GM12891 (cell line): Measurements from ENCODE around the gene GGACT.

Source experiments
- DNase-seq: peaks from one replicate; pipeline ENCODE4 v3.0.0; 2011; ENCODE audit warnings: low spot score; ENCODE audit not compliant: insufficient read length
- FAIRE-seq: peaks from 2 replicates; lab custom pipeline; 2011; peaks lifted over from hg19 to GRCh38; lab: Jason Lieb, UNC
- PAX5 ChIP-seq: IDR thresholded peaks from 2 replicates; pipeline ENCODE4 v1.6.1; 2011; ENCODE audit warnings: low read length, moderate library complexity, mild to moderate bottlenecking; ENCODE audit not compliant: insufficient read depth, severe bottlenecking
- POLR2A ChIP-seq: IDR thresholded peaks from 2 replicates; pipeline ENCODE4 v1.6.1; 2011; ENCODE audit warnings: low read depth, low read length, control low read depth
- POLR2AphosphoS5 ChIP-seq: IDR thresholded peaks from 2 replicates; pipeline ENCODE4 v1.6.1; 2011; ENCODE audit warnings: low read depth, low read length, control low read depth
- POU2F2 ChIP-seq: IDR thresholded peaks from 2 replicates; pipeline ENCODE4 v1.6.1; 2011; ENCODE audit warnings: low read depth, mild to moderate bottlenecking, control low read depth, low read length, moderate library complexity
- SPI1 ChIP-seq: IDR thresholded peaks from 2 replicates; pipeline ENCODE4 v1.6.1; 2011; ENCODE audit warnings: low read depth, low read length, control low read depth
- TAF1 ChIP-seq: IDR thresholded peaks from 2 replicates; pipeline ENCODE4 v1.6.1; 2011; ENCODE audit warnings: low read depth, low read length, control low read depth

GGACT gene

GRCh38 chr13:100561158-100561499 is 27.5 kb downstream of the GGACT start:
- TF ChIP-seq POU2F2 (no peak), TAF1 (no peak), SPI1 (no peak), PAX5 (no peak), POLR2AphosphoS5 (no peak), POLR2A (no peak)
- DNase-seq (no peak), FAIRE-seq (no peak)

DNA sequence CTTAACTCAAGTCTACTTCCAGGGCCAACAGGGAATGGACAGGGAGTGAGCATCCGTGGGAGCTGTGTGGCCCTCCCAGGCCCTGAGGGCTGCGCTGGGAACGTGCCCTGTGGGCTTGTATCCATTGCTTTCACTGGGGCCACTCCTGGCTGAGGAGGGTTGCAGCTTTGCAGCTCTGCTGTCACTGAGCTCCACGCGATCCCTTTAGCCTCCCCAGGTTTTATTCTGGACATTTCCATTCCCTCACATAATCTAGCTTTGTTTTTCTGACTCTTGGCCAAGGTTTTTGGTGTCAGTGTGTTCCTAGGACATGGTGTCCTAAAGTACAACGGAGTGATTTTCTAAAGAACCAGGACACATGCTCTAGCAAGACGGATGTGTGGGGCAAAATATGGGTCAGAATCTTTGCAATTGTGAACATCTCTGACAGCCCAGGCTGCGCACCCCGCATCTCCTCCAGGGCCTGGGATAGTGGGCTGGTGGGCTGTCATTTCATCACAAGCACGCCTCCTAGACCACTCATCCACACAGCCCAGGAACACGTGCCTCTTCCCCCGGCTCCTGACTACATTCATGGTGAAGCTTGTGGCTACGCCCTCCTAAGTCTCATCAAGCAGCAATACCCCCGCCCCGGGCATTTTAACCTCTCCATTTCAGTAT is 28.0 kb downstream of the GGACT start:
- no peak for FAIRE-seq
- no peak for DNase-seq
- TF ChIP-seq POLR2A (no peak), SPI1 (no peak), POU2F2 (no peak), TAF1 (no peak), POLR2AphosphoS5 (no peak), PAX5 (no peak)

DNA sequence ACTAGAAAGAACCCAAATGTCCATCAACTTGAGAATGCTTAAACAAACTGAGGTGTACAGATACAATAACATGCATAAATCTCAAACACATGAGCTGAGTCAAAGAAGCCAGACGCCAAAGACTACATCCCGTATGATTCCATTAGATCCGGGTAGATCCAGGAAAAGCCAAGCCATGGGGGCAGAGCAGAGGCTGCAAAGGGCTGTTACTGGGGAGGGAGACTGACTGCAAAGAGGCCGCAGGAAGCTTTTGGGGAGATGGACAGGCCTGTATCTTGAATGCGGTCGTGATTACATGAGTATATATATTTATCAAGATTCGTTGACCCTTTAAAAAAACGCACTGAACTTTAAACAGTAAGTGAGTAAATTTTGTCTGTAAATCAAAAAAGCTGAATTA is 28.7 kb downstream of the GGACT start:
- TF ChIP-seq POLR2AphosphoS5 (no peak), TAF1 (no peak), POLR2A (no peak), PAX5 (no peak), POU2F2 (no peak), SPI1 (no peak)
- FAIRE-seq, result no peak
- no peak for DNase-seq

DNA sequence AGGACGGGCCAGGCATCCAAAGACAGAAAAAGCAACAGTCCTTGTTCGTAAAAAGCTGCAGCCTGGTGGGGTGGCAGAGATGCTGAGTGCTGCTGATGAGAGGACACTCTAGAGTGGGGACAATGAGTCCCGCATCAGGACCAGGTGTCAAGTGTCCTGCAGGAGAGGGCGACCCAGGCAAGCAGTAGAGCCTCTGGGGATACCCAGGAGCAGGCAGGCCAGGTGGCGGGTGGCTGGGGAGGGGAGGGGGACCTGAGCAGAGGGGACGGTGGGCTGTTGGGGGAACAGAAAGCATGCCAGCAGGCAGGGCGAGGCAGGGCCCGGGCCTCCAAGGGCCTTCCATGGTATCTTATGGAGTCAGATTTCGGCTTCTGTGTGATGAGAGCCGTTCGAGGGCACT is 35.8 kb downstream of the GGACT start:
- FAIRE-seq, result no peak
- no peak for DNase-seq
- TF ChIP-seq POU2F2, result no peak
- TF ChIP-seq TAF1, result no peak
- TF ChIP-seq SPI1, result no peak
- no peak for TF ChIP-seq POLR2A
- no peak for TF ChIP-seq POLR2AphosphoS5
- no peak for TF ChIP-seq PAX5

GRCh38 chr13:100549316-100549715 is 39.3 kb downstream of the GGACT start:
- FAIRE-seq (no peak), DNase-seq (no peak)
- TF ChIP-seq POU2F2 (no peak), POLR2AphosphoS5 (no peak), POLR2A (no peak), TAF1 (no peak), SPI1 (no peak), PAX5 (no peak)

GRCh38 chr13:100547791-100548201 is 40.8 kb downstream of the GGACT start:
- DNase-seq (no peak), FAIRE-seq (no peak)
- TF ChIP-seq POU2F2 (no peak), SPI1 (no peak), PAX5 (no peak), POLR2AphosphoS5 (no peak), POLR2A (no peak), TAF1 (no peak)

- no peak for DNase-seq
- FAIRE-seq, result no peak
- TF ChIP-seq SPI1 (no peak), POU2F2 (no peak), POLR2A (no peak), PAX5 (no peak), TAF1 (no peak), POLR2AphosphoS5 (no peak)
Measured at GRCh38 chr13:100546713-100547405, 41.7 kb downstream of the GGACT start.

DNA sequence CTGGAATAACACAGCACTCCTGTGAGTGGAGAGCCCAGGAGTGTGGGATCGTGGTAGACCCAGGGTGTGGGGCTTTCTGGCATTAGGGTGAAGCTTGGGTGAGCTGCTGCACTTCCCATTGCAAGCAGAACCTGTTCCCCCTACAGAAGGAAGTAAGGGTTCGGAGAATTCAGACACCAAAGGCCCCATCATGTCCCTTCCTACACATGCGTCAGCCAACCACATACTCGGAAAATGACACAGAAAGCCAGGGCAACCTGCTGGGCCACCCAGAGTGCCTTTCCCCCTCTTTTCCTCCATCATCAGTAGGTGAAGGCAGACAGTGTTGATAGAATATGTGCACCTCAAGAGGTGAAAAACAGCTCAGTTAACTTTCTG is 42.9 kb downstream of the GGACT start:
- no peak for TF ChIP-seq PAX5
- TF ChIP-seq TAF1, result no peak
- DNase-seq (no peak), FAIRE-seq (no peak)

DNA sequence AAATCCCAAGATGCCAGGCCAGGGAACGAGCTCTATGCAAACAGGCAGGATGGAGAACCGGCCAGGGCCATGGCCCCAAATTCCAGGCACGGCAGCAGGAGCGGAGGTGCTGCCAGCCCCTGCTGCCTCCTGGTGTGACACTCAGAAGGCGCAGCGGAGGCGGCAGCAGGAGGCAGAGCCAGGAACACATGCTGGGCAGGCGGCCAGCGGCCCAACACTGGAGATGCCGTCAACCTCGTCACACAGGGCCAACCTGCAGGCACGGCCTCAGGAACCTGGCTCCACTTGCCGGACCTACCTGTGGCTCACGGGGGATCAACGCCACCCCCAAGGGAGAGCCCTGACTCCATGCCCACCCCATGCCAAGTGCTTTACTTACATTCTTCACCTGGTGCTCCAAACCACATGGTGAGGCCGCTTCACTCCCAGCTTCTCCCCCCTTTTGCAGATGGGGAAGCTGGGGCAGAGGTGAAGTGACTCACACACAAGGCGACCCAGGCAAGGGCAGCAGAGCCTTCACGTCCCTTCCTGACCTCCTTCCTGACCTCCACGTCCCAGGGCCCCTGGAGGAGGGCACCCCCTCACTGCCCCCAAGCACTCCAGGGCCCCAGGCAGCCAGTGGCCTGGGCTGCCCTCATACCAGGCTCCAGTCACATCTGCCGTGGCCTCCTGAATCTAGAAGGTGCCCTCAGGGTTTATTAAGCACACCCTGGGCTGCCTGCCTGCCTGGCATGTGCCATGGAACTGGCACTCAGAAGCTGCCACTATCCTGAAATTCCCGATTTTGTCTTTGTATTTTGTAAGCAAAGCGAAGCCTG is 43.5 kb downstream of the GGACT start:
- no peak for TF ChIP-seq SPI1
- TF ChIP-seq POU2F2, result no peak
- no peak for TF ChIP-seq POLR2A
- no peak for TF ChIP-seq TAF1
- no peak for TF ChIP-seq PAX5
- no peak for TF ChIP-seq POLR2AphosphoS5
- no peak for FAIRE-seq
- no peak for DNase-seq
